CD4-positive, CD25-positive, alpha-beta regulatory T cell (primary cell): ENCODE results near the gene PYGB. TPM values are rescaled to one million over a fixed set of nuclear protein-coding genes. Genes with fewer than 3 reads are reported as not detected.
A peak's percentile ranks its signal among the peaks of the same experiment; 100 is the strongest.

Experiments
- ATAC-seq, 2 donors: fragments of 150-1000 bp; cut with Tn5 transposase; one replicate each; pipeline ENCODE4 v1.10.0; 2021; ENCODE audit warnings: low read depth in 2 of 2, moderate number of reproducible peaks in 2 of 2, moderate library complexity in 1 of 2
- DNase-seq, 3 donors: peaks; one replicate each; pipeline versions ENCODE4 v3.0.0 to v3.0.0-alpha.2; 2012 to 2022; ENCODE audit warnings: mixed read lengths in 1 of 3
- H3K27ac ChIP-seq: one replicate; pipeline ENCODE4 v1.7.0; 2013; ENCODE audit warnings: mild to moderate bottlenecking, low read length; ENCODE audit not compliant: insufficient read depth, poor library complexity, severe bottlenecking
- H3K27me3 ChIP-seq: one replicate; pipeline ENCODE4 v1.7.0; 2013; ENCODE audit warnings: low read length; ENCODE audit not compliant: control insufficient read depth, insufficient read depth
- H3K36me3 ChIP-seq: one replicate; pipeline ENCODE4 v1.7.0; 2013; ENCODE audit warnings: mild to moderate bottlenecking, low read length, moderate library complexity; ENCODE audit not compliant: control insufficient read depth, insufficient read depth
- H3K4me1 ChIP-seq: 2 replicates; pipeline ENCODE4 v1.7.0; 2013; ENCODE audit warnings: mild to moderate bottlenecking, low read length; ENCODE audit not compliant: insufficient read depth, control insufficient read depth, poor library complexity, severe bottlenecking
- H3K4me3 ChIP-seq: one replicate; pipeline ENCODE4 v1.7.0; 2013; ENCODE audit warnings: low read depth, mild to moderate bottlenecking, low read length, moderate library complexity
- H3K9me3 ChIP-seq, 2 experiments: 1 replicate in 1 of 2; 2 replicates in 1 of 2; pipeline ENCODE4 v1.7.0; 2013; ENCODE audit warnings: low read length in 2 of 2, mild to moderate bottlenecking in 1 of 2, moderate library complexity in 1 of 2; ENCODE audit not compliant: control insufficient read depth in 2 of 2
- H3K27ac Mint-ChIP-seq, 3 donors: one replicate each; pipeline ENCODE4 v1.8.0; 2020 to 2022; ENCODE audit warnings: mild to moderate bottlenecking in 3 of 3, mixed read lengths in 3 of 3, moderate library complexity in 2 of 3
- H3K27me3 Mint-ChIP-seq: one replicate; pipeline ENCODE4 v1.8.0; 2022; ENCODE audit warnings: mild to moderate bottlenecking, mixed read lengths
- H3K36me3 Mint-ChIP-seq: one replicate; pipeline ENCODE4 v1.8.0; 2020; ENCODE audit warnings: mixed read lengths
- H3K4me1 Mint-ChIP-seq, 4 donors: one replicate each; pipeline ENCODE4 v1.8.0; 2020 to 2022; ENCODE audit warnings: mixed read lengths in 4 of 4, mild to moderate bottlenecking in 1 of 4
- H3K4me3 Mint-ChIP-seq, 4 donors: one replicate each; pipeline ENCODE4 v1.8.0; 2020 to 2022; ENCODE audit warnings: mild to moderate bottlenecking in 4 of 4, mixed read lengths in 4 of 4, moderate library complexity in 3 of 4
- H3K9me3 Mint-ChIP-seq, 7 donors: one replicate each; pipeline ENCODE4 v1.8.0; 2020 to 2022; ENCODE audit warnings: mixed read lengths in 7 of 7, mild to moderate bottlenecking in 3 of 7, moderate library complexity in 2 of 7
- polyA plus RNA-seq, 4 donors: library from polyadenylated mRNA; unstranded; fragments of 300-500 nt; fragmentation: Illumina TruSeq; gene quantifications; one replicate each; pipeline ENCODE4 v1.2.3, GENCODE V29; 2021
- total RNA-seq: library from RNA; stranded (reverse); gene quantifications from one replicate; pipeline ENCODE4 v1.2.3, GENCODE V29; 2022

Gene PYGB
- total and polyA plus RNA-seq, 5 donors from 2014 or later, result 37.2 to 64.6 (median 45.4) TPM

DNA sequence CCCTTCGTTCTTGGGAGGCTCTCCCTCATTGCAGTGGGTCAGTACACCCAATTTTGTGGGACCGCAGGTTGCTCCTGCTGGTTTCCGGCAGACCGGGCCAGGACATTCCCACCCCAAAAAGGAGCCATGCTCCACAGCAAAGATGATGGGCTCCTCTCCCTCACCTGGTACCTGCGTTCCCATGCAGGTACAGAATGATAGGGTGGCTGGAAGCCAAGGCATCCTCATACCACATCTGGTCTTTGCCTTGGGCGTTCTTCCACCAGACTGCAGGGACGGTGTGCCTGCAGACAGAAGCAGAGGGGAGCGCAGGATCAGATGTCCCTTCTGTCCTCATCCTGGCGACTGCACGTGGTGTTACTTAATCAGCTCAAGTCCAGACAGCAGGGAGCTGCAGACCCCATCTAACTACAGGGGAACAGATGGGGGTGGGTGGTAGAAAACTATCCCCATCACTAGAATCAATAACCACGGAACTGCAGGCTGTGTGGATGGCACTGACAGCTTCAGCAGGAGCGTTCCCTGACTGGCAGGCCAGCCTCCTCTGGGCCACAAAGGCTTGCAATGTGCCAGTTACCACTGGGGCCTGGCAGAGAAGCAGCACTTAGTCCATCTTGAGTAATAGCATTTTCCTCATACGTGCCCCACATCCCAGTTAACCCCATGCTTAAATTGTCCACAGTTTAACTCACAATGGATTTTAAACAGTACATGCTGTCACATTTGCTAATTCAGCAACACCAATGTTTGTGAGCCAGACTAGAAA lies 72.3 kb downstream of the PYGB start:
- H3K4me1 ChIP-seq, result no peaks in the 10 kb centered on the region

DNA sequence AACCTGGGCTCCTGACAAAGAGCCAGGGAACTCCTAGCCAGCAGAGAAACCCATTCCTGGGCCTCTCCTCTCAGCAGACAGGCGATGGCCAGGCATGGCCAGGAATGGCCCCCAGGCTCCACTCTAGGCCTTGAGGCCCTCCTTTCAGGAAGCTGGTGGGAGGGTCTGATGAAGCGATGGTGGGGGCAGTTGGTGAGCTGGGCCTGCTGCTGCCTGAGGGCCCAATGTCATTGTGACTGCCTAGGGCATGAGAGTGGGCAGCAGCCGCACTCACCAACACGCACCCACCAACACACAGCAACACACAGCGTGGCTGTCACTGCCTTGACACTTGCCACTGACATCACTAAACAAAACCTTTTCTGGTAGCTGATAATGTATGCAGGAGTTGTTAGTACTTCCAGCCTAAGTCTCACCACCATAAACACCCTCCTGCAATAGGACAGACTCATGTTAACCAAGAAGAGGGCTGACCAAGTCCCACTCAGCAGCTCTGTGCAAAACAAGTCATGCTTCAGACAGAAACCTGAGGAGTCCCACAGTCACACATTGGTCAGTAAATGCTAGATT lies 73.5 kb downstream of the PYGB start:
- no peak for ATAC-seq

More for the DNA sequence above, 72.3 kb downstream of the PYGB start:
- Histone ChIP-seq H3K9me3 (no peaks in the 10 kb centered on the region), H3K4me3 (no peak overlapping the region), H3K36me3 (peaks cover 29% of the 10 kb centered on the region), H3K27ac (no peak overlapping the region), H3K27me3 (no peaks in the 10 kb centered on the region)
- Mint-ChIP-seq H3K9me3 (peaks cover 0 to 2% (median 0%) of the 10 kb centered on the region in 7 donors), H3K27ac (peak overlapping the region in 2 of 3 donors; percentile 23 to 79), H3K4me1 (peaks cover 0 to 14% (median 9%) of the 10 kb centered on the region in 4 donors), H3K27me3 (no peaks in the 10 kb centered on the region), H3K4me3 (no peak overlapping the region), H3K36me3 (peaks cover 26% of the 10 kb centered on the region)
- DNase-seq (no peak), ATAC-seq (no peak)

DNA sequence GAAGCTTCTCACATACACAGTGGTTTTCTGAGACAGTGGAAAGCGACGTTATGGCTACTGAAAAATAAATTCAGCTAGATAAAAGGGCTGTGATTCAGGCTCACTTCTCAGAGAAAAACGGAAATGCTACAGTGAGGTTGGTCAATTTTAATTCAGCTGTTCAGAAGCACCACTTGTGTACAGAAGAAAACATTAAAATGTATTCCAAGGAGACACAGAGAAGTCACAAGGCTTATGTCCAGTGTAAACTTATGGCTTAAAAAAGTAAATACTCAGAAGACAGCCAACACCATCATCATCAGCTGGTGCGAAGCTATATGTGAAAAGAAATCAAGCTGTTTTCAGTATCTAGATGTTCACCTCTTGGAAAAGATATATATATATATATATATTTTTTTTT lies 74.1 kb downstream of the PYGB start:
- H3K36me3 Mint-ChIP-seq, result peaks cover 21% of the 10 kb centered on the region
- Histone ChIP-seq H3K4me3 (no peak overlapping the region), H3K27ac (no peak overlapping the region), H3K36me3 (peaks cover 29% of the 10 kb centered on the region), H3K4me1 (no peaks in the 10 kb centered on the region), H3K27me3 (no peaks in the 10 kb centered on the region), H3K9me3 (no peaks in the 10 kb centered on the region)
- no peak overlapping the region for H3K4me3 Mint-ChIP-seq
- peaks cover 0 to 17% (median 9%) of the 10 kb centered on the region in 4 donors for H3K4me1 Mint-ChIP-seq
- H3K27me3 Mint-ChIP-seq, result no peaks in the 10 kb centered on the region
- ATAC-seq, result no peak
- H3K27ac Mint-ChIP-seq, result no peak overlapping the region
- H3K9me3 Mint-ChIP-seq, result peaks cover 0 to 2% (median 0%) of the 10 kb centered on the region in 7 donors
- DNase-seq, result no peak

More for the DNA sequence above, 73.5 kb downstream of the PYGB start:
- DNase-seq, result no peak
- H3K36me3 Mint-ChIP-seq, result peaks cover 21% of the 10 kb centered on the region
- Histone ChIP-seq H3K4me1 (no peaks in the 10 kb centered on the region), H3K27ac (no peak overlapping the region), H3K36me3 (peaks cover 29% of the 10 kb centered on the region), H3K27me3 (no peaks in the 10 kb centered on the region), H3K4me3 (no peak overlapping the region), H3K9me3 (no peaks in the 10 kb centered on the region)
- no peak overlapping the region for H3K27ac Mint-ChIP-seq
- no peak overlapping the region for H3K4me3 Mint-ChIP-seq
- H3K4me1 Mint-ChIP-seq, result peaks cover 0 to 14% (median 9%) of the 10 kb centered on the region in 4 donors
- H3K9me3 Mint-ChIP-seq, result peaks cover 0 to 2% (median 0%) of the 10 kb centered on the region in 7 donors
- no peaks in the 10 kb centered on the region for H3K27me3 Mint-ChIP-seq

DNA sequence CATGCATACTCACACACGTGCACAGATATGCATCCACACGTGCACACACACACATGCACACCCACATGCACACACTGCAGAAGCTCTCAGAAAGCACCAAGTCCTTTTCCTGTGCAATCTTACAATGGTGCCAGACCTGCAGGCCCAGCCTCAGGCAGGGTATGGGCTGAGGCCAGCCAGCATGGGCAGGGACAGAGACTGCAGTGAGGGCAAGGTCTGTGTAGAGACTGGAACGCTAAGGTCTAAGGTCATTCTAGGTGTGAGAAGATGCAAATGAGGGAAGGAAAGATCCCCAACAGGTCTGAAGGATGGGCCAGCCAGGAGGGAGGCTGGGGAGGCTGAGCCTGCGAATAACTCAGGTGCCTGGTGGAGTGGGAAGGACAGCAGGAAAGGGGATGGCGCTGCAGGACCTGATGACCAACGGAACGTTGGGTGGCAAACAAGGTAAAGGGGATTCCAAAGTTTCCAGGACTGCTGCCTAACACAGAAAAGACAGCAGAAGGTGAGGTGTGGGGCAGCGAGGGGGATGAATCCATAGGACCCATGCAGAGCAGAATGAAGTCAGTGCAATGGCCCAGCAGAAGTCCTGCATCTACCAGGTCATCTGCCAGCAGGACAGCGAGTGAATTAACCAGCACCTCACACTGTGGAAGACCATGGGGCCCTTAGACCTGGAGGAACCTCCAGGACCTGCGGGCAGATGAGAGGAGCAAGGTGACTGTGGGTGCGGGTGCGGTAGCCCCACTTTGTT lies 75.8 kb downstream of the PYGB start:
- H3K9me3 ChIP-seq, result no peaks in the 10 kb centered on the region
- peaks cover 0 to 22% (median 10%) of the 10 kb centered on the region in 4 donors for H3K4me1 Mint-ChIP-seq
- no peak overlapping the region for H3K4me3 ChIP-seq
- no peak overlapping the region for H3K4me3 Mint-ChIP-seq
- H3K36me3 Mint-ChIP-seq, result peaks cover 12% of the 10 kb centered on the region
- H3K36me3 ChIP-seq, result peaks cover 29% of the 10 kb centered on the region
- H3K27ac ChIP-seq, result no peak overlapping the region
- H3K27me3 Mint-ChIP-seq, result no peaks in the 10 kb centered on the region
- H3K27ac Mint-ChIP-seq, result peak overlapping the region in 2 of 3 donors; percentile 67 to 74
- no peaks in the 10 kb centered on the region for H3K27me3 ChIP-seq
- no peak for ATAC-seq
- no peak for DNase-seq
- peaks cover 0 to 2% (median 0%) of the 10 kb centered on the region in 7 donors for H3K9me3 Mint-ChIP-seq
- no peaks in the 10 kb centered on the region for H3K4me1 ChIP-seq

DNA sequence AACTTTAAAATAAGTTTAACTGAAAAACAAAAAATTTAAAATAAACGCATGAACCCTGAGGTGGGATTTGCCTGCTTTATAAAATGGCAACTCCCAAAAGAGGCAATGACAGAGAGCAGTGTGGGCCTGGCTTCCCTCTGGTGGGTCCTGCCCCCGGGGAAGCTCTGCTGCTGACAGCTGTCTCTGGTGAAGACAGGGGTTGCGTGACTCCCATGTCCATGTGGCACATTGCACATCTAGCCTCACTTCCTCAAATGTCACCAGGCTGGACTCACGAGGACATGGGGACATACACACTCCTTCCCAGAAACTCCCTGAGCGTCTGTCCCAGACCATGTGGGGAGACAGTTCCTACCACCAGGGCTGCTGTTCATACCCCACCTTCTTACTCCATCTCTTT lies 76.5 kb downstream of the PYGB start:
- peaks cover 0 to 2% (median 0%) of the 10 kb centered on the region in 7 donors for H3K9me3 Mint-ChIP-seq
- ATAC-seq (peak; percentile 24 to 28), DNase-seq (no peak)
- no peak overlapping the region for H3K4me3 Mint-ChIP-seq
- no peaks in the 10 kb centered on the region for H3K9me3 ChIP-seq
- H3K27me3 Mint-ChIP-seq, result no peaks in the 10 kb centered on the region
- H3K36me3 ChIP-seq, result peaks cover 29% of the 10 kb centered on the region
- peaks cover under 1 to 27% (median 11%) of the 10 kb centered on the region in 4 donors for H3K4me1 Mint-ChIP-seq
- H3K27ac Mint-ChIP-seq, result peak overlapping the region in 1 of 3 donors; percentile 69
- peaks cover 12% of the 10 kb centered on the region for H3K36me3 Mint-ChIP-seq
- no peak overlapping the region for H3K4me3 ChIP-seq
- H3K27ac ChIP-seq, result no peak overlapping the region
- H3K4me1 ChIP-seq, result peaks cover 3% of the 10 kb centered on the region
- H3K27me3 ChIP-seq, result no peaks in the 10 kb centered on the region

DNA sequence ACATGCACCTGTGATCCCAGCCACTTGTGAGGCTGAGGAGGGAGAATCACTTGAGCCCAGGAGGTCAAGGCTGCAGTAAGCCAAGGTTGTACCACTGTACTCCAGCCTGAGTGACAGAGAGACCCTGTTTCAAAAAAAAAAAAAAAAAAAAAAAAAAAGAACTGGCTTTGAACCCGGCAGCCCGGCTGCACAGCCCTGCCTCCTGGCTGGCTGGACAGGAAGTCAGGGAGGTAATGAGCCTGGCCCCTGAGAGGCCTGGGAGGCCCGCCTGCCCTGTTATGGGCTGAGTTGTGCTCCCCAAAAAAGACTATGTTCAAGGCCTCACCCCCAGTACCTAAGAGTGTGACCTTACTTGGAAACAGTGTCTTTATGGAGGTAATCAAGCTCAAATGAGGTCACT lies 77.2 kb downstream of the PYGB start:
- peaks cover 22% of the 10 kb centered on the region for H3K36me3 ChIP-seq
- H3K9me3 ChIP-seq, result no peaks in the 10 kb centered on the region
- H3K27me3 ChIP-seq, result no peaks in the 10 kb centered on the region
- ATAC-seq (no peak), DNase-seq (no peak)
- Mint-ChIP-seq H3K36me3 (peaks cover 12% of the 10 kb centered on the region), H3K27me3 (no peaks in the 10 kb centered on the region), H3K4me1 (peaks cover 7 to 34% (median 15%) of the 10 kb centered on the region in 4 donors), H3K27ac (peak overlapping the region in 1 of 3 donors; percentile 69), H3K4me3 (peak overlapping the region in 1 of 4 donors; percentile 43), H3K9me3 (peaks cover 0 to 6% (median 0%) of the 10 kb centered on the region in 7 donors)
- H3K4me3 ChIP-seq, result no peak overlapping the region
- H3K4me1 ChIP-seq, result peaks cover 8% of the 10 kb centered on the region
- H3K27ac ChIP-seq, result no peak overlapping the region

DNA sequence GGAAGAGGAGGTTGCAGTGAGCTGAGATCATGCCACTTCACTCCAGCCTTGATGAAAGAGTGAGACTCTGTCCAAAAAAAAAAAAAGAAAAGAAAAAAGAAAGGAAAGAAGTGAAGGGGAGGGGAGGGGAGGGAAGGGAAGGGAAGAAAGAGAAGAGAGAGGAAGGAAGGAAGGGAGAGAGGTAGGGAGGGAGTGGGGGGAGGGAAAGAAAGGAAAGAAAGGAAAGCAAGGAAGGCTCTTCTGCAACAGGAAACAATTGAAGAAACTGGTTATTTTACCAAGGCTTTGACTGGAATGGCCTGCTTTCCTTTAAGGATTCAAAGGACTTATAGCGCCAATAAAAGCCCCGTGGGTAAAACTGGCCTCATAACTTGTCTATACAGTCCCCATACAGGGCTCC lies 78.1 kb downstream of the PYGB start:
- ATAC-seq (no peak), DNase-seq (no peak)
- Mint-ChIP-seq H3K9me3 (peaks cover 0 to 6% (median 0%) of the 10 kb centered on the region in 7 donors), H3K4me1 (peaks cover 10 to 43% (median 17%) of the 10 kb centered on the region in 4 donors), H3K27ac (no peak overlapping the region), H3K36me3 (peaks cover 12% of the 10 kb centered on the region), H3K27me3 (no peaks in the 10 kb centered on the region), H3K4me3 (no peak overlapping the region)
- no peaks in the 10 kb centered on the region for H3K9me3 ChIP-seq
- H3K27me3 ChIP-seq, result no peaks in the 10 kb centered on the region
- no peak overlapping the region for H3K4me3 ChIP-seq
- peaks cover 8% of the 10 kb centered on the region for H3K4me1 ChIP-seq
- H3K27ac ChIP-seq, result no peak overlapping the region
- H3K36me3 ChIP-seq, result peaks cover 14% of the 10 kb centered on the region
